Caki2 (cell line): ENCODE data around the gene PRM3. TPM values are rescaled to one million over a fixed set of nuclear protein-coding genes. Genes with fewer than 3 reads are reported as not detected.

Experiments
- total RNA-seq: library from RNA; depleted of rRNA; stranded (reverse); fragments of >200 nt; shearing (Covaris generic); gene quantifications from 2 replicates; pipeline ENCODE4 v1.2.3, GENCODE V29; 2014; ENCODE audit warnings: low replicate concordance; rRNA removed

The PRM3 gene
- total RNA-seq, 1 experiment from 2014 or later, result not detected

Other genes starting within 250 kb of the PRM3 start
- 2.8 and 12.7 TPM in 2 replicates for gene SOCS1, start 17.4 kb downstream of the PRM3 start, total RNA-seq
- not detected in 2 replicates for gene TNP2, start 4.3 kb downstream of the PRM3 start, total RNA-seq
- not detected in 2 replicates for gene PRM2, start 2.9 kb upstream of the PRM3 start, total RNA-seq
- not detected in 2 replicates for gene PRM1, start 7.7 kb upstream of the PRM3 start, total RNA-seq
- gene RMI2, start 71.8 kb upstream of the PRM3 start, total RNA-seq, result 57.7 and 63.8 TPM in 2 replicates